MCF 10A (cell line): ENCODE results near the gene SND1. TPM values are rescaled to one million over a fixed set of nuclear protein-coding genes. Genes with fewer than 3 reads are reported as not detected.

ENCODE experiments used
- BruUV-seq: library from RNA; stranded (reverse); fragments of 400-500 nt; replicated peaks from 2 replicates; lab custom pipeline; 2021; lab: Mats Ljungman, UMichigan
- CTCF ChIA-PET: fragments of 300-600 bp; sonication (Branson Sonifier 250); formaldehyde crosslinking; extraction: SDS; loops from one replicate; lab custom pipeline; 2021; ENCODE audit warnings: antibody characterized with exemption, inconsistent platforms; lab: Yijun Ruan, JAX
- POLR2A ChIA-PET: fragments of 300-600, 350-650 bp; sonication (Branson Sonifier 250); formaldehyde crosslinking; extraction: SDS; loops from one replicate; lab custom pipeline; 2020; ENCODE audit warnings: antibody characterized with exemption, inconsistent platforms; lab: Yijun Ruan, JAX
- DNase-seq: peaks from one replicate; pipeline ENCODE4 v3.0.0-alpha.2; 2018; ENCODE audit not compliant: unreplicated experiment
- H3K27ac Mint-ChIP-seq: one replicate; pipeline ENCODE4 v1.8.0; 2022; ENCODE audit warnings: mild to moderate bottlenecking, low read depth, mixed read lengths; ENCODE audit not compliant: unreplicated experiment
- H3K27me3 Mint-ChIP-seq: one replicate; pipeline ENCODE4 v1.8.0; 2022; ENCODE audit warnings: mixed read lengths; ENCODE audit not compliant: insufficient read depth, unreplicated experiment
- H3K36me3 Mint-ChIP-seq: one replicate; pipeline ENCODE4 v1.8.0; 2022; ENCODE audit warnings: mild to moderate bottlenecking, moderate library complexity, mixed read lengths; ENCODE audit not compliant: insufficient read depth, unreplicated experiment
- H3K4me1 Mint-ChIP-seq: one replicate; pipeline ENCODE4 v1.8.0; 2022; ENCODE audit warnings: mixed read lengths; ENCODE audit not compliant: insufficient read depth, unreplicated experiment
- H3K4me3 Mint-ChIP-seq: one replicate; pipeline ENCODE4 v1.8.0; 2022; ENCODE audit warnings: mild to moderate bottlenecking, moderate library complexity, mixed read lengths; ENCODE audit not compliant: unreplicated experiment
- H3K9me3 Mint-ChIP-seq: one replicate; pipeline ENCODE4 v1.8.0; 2022; ENCODE audit warnings: mixed read lengths; ENCODE audit not compliant: unreplicated experiment
- CTCF ChIP-seq: fragments of 200-600 bp; IDR thresholded peaks from one replicate; pipeline ENCODE4 v1.8.0; 2022; ENCODE audit warnings: antibody characterized with exemption, mild to moderate bottlenecking; ENCODE audit not compliant: unreplicated experiment
- intact Hi-C: fragments of 100-400 bp; cut with micrococcal nuclease; formaldehyde crosslinking; loops from 2 replicates; pipeline ENCODE4 v1.14.1; 2022
- total RNA-seq: library from RNA; stranded (reverse); gene quantifications from 2 replicates; pipeline ENCODE4 v1.2.3, GENCODE V29; 2022

SND1 gene
- total RNA-seq, 1 experiment from 2014 or later, result 297 TPM

DNA sequence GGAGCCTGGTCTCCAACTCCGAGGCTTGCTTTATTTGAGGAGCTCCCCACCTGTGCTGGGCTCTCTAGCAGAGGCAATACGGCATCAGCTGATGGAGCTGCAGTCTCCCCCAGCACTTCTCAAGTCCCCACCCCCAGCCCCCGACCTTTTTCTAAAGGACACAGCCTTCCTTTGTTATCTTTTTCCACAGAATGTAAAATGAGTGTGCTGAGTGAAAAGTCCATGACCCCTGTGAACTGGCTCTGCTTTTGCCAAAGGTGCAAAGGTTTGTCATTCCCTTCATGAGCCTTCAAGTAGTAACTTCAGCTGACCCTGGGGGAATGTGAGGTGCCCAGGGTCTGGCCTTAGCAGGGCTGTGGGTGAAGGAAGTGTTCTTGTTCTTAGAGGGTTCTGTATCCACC lies 353.8 kb downstream of the SND1 start:
- Mint-ChIP-seq H3K27ac (no peak overlapping the region), H3K9me3 (no peaks in the 10 kb centered on the region), H3K4me1 (no peaks in the 10 kb centered on the region), H3K4me3 (no peak overlapping the region), H3K27me3 (no peaks in the 10 kb centered on the region), H3K36me3 (peaks cover 52% of the 10 kb centered on the region)
- no TSS peak for BruUV-seq
- intact Hi-C loops, result no loop called here
- TF ChIP-seq CTCF, result no peak
- ChIA-PET CTCF (no interaction called here), POLR2A (interaction anchor here (0.9 kb wide), 1 partner anchor 9 kb away, joined by 3 read pairs; no protein-coding TSS in a partner anchor)
- DNase-seq, result no peak

DNA sequence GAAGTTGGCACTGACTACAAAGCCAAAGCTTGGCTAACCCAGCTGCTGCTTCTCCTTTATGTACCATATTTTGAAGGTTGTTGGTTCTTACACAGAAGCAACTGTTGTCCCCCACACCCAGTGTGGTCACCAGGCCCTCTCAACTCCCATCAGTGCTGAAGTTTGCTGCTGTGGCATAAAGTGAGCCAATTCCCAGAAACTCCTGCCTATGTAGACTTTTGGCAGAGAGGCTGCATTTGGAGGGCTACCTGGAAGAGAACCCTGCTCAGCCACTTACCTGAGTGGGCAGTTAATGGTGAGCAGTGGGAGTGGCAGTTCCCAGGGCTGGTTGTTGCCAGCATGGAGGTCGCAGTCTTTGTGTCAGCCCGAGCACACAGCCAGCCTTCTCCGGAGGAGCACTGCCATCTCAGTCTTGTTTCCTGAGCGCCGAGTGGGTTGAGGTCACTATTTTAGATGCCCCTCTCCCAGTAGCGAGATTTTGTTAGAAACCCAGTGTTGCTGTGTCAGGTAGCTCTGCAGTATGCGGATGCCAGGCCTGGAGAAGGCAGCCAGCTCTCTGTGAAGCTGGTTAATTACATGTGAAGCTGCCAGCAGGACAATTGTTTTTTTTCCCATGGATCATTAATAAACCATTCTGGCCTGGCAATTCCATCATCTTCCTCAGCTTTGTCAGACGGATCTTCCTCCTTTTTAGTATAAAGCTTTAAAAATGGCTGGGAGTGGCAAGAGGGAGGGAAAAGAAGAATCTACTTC lies 354.7 kb downstream of the SND1 start:
- intact Hi-C loops, result no loop called here
- BruUV-seq, result no TSS peak
- no peaks in the 10 kb centered on the region for H3K4me1 Mint-ChIP-seq
- H3K4me3 Mint-ChIP-seq, result no peak overlapping the region
- no peak overlapping the region for H3K27ac Mint-ChIP-seq
- ChIA-PET POLR2A (interaction anchor here (0.7 to 1.0 kb wide), 2 partner anchors 11 to 957 kb away, joined by 3 read pairs; no protein-coding TSS in a partner anchor), CTCF (interaction anchor here (0.6 kb wide), 1 partner anchor 25 kb away, joined by 3 read pairs; no protein-coding TSS in a partner anchor)
- H3K9me3 Mint-ChIP-seq, result no peaks in the 10 kb centered on the region
- H3K36me3 Mint-ChIP-seq, result peaks cover 44% of the 10 kb centered on the region
- no peak for TF ChIP-seq CTCF
- no peak for DNase-seq
- H3K27me3 Mint-ChIP-seq, result no peaks in the 10 kb centered on the region

- no peak for TF ChIP-seq CTCF
- Mint-ChIP-seq H3K9me3 (no peaks in the 10 kb centered on the region), H3K4me1 (no peaks in the 10 kb centered on the region), H3K27me3 (no peaks in the 10 kb centered on the region), H3K4me3 (no peak overlapping the region), H3K36me3 (peaks cover 41% of the 10 kb centered on the region), H3K27ac (no peak overlapping the region)
- no peak for DNase-seq
- intact Hi-C loops, result no loop called here
- ChIA-PET POLR2A (interaction anchor here (0.7 to 1.0 kb wide), 2 partner anchors 11 to 957 kb away, joined by 3 read pairs; no protein-coding TSS in a partner anchor), CTCF (no interaction called here)
- no TSS peak for BruUV-seq
Observed at GRCh38 chr7:128007303-128007680, 355.3 kb downstream of the SND1 start.

GRCh38 chr7:128008141-128008540 lies 356.1 kb downstream of the SND1 start:
- intact Hi-C loops, result no loop called here
- DNase-seq, result no peak
- no TSS peak for BruUV-seq
- ChIA-PET POLR2A (no interaction called here), CTCF (interaction anchor here (0.7 kb wide), 1 partner anchor 173 kb away, joined by 3 read pairs; no protein-coding TSS in a partner anchor)
- no peak for TF ChIP-seq CTCF
- H3K4me1 Mint-ChIP-seq, result no peaks in the 10 kb centered on the region
- no peak overlapping the region for H3K27ac Mint-ChIP-seq
- no peak overlapping the region for H3K4me3 Mint-ChIP-seq
- H3K36me3 Mint-ChIP-seq, result peaks cover 45% of the 10 kb centered on the region
- no peaks in the 10 kb centered on the region for H3K27me3 Mint-ChIP-seq
- no peaks in the 10 kb centered on the region for H3K9me3 Mint-ChIP-seq
